Occipital lobe (tissue), 2 donors: ENCODE results near the gene SGMS2. TPM values are rescaled to one million over a fixed set of nuclear protein-coding genes. Genes with fewer than 3 reads are reported as not detected.

ENCODE experiments used
- DNase-seq: peaks from one replicate; lab custom pipeline; 2025; lab: John Stamatoyannopoulos, UW
- total RNA-seq: library from RNA; depleted of rRNA; stranded (reverse); fragments of >200 nt; gene quantifications from one replicate; pipeline ENCODE4 v1.2.3, GENCODE V29; 2014

SGMS2 gene
- 0.94 TPM for total RNA-seq

DNA sequence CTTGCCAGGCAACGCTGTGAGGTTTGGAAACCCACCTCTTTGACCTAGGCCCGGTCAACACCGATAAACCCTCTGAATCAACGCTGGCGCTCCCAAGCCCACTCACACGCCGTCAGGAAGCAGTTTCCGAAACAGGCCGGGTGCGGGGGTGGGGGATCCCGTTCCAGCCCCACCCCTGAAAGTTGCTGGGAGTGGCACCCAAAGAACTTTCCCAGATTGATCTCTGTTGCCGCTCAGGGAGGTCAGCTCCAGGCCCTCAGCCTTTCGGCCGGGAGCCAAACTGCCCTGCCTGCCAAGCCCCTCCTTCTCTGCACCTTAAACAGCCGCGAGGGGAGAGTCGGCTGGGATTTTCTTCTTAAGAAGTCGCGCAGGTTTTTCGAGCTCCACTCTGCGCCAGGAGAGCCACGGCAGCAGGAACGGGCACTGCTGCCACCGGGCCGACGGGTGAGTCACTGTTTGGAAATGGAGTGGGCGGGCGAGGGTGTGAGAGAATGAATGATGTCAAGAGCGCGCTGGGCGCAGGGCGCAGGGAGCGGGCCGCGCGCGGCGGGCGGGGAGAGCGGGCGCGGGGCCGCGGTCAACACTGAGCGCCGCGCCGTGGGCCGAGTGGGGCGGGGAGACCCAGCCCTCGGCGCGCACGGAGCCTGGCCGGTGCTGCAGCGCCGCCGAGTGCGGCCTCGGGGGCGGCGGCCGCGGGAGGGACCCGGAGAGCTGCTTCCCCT is at the start of gene SGMS2:
Gene SGMS2 (plus strand): TSS at position 583 of the 722 bp plus-strand sequence. CDS start 70,622 bp downstream, outside the sequence.
- DNase-seq, result peak; percentile 80

DNA sequence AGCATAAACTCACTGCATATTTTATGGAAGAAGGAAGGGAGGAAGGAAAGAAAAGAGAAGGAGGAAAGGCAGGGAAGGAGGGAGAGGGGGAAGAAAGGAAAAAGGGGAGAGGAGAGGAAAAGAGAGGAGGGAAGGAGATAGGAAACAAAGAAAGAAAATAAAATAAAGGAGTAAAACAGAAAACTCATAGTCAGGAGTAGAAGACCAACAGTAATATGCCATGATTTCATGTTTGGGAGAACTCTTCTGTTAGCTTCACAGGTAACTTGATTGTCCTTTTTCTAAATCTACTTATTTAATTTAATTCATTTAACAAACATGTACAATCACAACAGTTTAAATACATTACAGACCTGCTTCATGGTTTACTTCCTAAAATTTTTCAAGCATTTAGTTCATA is 46.8 kb upstream of the SGMS2 start:
- no peak for DNase-seq

DNA sequence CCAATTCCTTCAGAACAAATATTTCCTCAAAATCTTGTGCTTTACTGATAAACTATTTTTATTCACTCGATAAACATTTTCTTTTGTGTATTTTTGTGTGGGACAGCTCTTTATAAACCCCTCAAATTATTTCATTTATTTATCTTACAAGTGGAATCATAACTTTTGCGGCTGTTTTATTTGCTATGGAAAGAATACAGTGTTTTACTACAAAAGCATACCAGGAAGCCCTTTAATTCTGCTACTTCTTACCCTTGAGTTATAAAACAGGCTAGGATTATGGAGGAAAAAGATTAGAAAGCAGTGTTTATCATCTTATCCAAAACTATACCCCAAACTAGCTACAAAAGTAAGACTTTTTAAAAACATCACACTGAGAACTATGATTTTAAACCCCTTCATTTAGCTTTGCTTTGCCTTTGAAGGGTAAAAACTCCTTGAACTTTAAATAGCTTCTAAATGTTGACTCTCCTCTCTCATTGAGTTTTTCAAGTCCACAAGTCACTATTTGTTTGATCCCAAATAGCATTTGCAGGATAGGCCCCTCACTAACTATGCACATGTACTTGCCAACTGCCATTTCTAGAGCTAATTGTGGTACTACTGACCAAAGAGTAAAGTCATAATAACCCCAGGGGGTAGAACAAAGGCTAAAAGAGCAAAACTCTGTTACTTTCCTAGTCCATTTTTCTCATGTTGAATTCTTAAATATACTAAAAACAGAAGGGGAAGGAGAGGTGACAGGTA is 45.8 kb upstream of the SGMS2 start:
- no peak for DNase-seq

DNA sequence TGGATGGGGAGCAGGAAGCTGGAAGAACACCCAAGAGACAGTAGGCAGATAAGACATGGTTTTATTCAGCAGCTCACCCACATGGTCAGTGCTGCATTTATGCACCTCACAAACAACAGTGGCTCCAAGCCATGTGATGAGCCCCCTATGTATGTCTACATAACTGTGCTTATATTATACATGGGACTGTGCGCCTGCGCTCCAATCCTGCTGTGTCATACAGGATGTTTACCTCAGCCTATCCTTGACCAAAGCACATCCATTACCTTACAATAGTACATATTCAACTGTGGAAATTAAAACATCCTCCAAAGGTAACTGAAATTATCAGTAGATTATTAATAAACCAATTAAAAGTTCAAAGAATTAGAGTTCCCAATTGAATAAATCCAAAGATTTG is 44.1 kb upstream of the SGMS2 start:
- no peak for DNase-seq

DNA sequence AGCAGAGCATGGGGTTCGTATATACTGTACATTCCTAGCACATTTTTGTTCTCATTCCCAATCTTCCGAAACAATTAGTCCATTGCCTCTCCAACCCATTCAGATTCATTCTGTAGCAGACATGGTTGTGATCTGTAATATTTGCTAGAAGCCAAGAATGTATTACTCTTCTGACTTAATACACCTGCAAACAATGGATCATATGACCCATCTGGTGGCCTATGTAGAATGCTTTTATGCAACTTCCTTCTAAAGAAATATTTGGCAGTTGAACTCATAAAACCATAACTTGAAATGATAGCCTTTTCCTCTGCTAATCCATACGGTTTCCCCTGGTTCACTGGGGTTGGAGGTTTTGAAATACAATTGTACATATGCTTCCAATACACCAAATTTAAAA is 32.8 kb upstream of the SGMS2 start:
- no peak for DNase-seq

DNA sequence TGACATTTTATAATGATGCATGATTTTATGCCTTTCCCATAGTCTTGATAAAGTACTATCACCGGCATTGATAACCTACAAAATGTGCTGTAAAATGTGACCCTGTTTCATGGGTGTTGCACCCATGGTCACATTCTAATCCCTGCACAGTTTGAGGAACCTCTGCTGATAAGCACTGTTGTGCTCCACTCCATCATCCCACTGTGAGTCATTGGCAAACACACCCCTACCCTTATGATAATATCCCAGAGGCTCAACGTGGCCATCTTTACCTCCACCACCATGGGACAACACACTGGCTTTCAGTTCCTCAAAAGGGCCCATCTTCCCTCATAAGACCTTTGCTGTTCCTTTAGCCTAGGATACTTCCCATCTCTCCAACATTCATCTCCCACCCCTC is 32.0 kb upstream of the SGMS2 start:
- no peak for DNase-seq

DNA sequence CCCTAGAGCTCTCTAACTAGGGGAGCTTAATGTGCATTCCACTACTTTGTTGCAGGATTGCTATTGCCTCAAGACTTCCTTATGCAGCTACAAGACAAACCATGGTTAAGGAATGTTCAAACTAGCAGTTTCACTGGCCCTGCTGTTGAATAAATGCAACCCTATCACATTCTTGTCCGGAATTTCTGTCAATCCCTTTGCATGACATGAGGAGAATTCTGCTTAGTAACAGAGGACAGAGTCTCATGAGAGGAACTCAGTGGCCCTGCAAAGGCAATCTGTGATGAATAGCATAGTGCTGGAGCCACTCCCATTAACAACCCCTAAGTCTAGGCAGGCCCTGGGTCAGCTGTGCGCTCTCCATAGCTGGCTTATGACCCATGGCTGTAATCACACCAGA is 30.7 kb upstream of the SGMS2 start:
- no peak for DNase-seq

DNA sequence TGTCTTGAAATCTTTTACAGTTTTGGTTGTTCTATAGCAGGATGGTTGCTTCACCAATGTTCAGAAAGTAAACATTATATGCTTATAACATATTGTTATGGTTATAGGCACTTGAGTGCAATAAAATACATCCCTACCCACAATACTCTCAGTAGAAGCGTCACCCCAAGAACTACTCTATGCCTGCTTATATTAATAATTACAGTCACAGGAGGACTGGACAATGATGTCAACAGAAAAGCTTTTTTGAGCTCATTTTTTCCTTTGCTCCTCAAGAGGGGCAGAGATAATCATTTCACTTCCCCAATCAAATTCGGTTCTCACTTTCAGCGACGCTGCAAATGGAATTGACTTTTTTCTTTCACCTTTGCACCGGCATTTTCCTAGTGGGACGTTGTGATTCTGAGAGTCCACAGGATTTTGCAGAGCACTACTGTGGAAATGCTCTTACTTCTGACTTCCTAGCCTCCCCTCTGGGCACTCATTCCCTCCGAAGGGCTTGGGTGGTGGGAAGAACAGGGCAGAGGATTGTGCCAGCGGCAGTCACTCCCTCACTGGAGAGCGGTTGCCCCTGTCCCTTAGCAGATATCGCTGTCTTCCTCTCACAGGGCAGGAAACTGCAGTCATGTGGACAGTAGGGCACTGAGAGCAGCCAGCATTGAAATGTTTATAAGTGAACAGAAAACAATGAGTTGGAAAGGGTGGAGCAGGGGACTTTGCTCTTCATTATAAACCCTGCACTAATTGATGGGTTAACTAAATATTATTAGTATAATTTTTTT is 24.9 kb upstream of the SGMS2 start:
- no peak for DNase-seq

DNA sequence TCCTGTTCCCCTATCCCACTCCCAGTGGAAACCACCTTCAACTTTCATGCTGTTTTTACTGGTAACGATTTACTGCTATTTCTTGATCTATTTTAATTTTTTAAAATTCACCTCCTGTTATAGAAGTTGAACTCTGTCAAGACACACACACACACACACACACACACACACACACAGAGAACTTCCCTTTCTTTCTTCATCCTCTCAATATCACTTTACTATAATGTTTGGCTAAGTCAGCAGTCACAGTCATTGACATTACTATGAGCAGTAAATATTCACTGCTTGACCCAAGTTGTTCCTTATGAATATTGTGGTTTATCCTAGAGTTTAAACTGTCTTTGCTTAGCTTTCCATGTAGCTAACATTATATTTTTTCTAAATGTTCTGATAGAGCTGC is 24.0 kb upstream of the SGMS2 start:
- no peak for DNase-seq

DNA sequence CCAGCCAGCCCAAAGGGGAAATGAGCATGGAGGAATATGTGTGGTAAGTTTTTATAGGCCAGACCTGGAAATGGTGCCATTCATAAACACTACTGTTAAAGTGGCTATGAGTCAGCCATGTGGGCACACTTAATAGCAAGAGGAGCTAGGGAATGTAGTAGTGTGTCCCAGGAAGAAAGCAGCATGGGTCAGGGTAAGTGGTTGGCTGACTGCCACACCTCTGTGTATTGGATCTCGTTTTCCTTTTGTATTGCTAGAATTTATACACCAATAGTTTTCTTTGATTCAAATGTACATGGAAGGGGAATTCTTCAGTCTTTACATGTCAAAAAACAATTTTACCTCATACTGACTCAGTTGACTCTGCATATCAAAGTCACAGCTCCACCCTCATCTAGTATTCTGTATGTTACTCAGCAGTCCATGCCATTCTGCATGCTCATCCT is 22.9 kb upstream of the SGMS2 start:
- DNase-seq, result no peak

DNA sequence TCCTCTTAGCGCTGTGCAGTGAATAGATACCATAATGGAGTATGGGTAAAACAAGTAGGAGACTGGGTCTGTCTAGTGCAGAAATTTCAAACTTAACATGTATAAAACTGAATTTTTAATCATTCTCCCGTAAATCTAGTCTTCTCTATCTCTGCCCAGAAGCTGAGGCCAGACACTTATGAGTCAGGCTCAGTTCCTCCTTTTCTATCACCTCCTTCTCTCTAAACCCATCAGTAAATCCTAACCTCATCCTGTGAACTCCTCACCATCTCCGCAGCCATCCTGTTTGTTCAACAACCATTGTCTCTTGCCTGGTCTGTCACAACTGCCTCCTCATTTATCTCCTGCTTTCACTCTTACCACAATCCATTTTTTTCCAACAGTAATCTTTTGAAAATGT is 19.8 kb upstream of the SGMS2 start:
- no peak for DNase-seq

DNA sequence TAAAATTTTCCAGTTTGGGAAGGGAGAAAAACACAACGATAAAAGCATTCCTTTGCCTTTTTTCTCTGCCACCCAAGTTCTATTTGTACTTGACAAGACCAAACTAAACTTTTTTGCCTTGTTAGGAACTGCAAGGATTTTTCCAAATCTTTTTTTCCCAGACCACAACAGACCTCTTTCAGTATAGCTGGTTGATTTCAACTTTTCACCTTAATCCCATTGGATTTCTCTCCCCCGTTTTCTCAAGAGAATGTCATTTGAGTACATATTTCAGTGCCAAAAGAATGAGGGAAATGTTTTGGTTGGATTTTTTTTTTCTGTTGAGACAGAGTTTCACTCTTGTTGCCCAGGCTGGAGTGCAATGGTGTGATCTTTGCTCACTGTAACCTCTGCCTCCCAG is 18.5 kb upstream of the SGMS2 start:
- DNase-seq, result no peak

DNA sequence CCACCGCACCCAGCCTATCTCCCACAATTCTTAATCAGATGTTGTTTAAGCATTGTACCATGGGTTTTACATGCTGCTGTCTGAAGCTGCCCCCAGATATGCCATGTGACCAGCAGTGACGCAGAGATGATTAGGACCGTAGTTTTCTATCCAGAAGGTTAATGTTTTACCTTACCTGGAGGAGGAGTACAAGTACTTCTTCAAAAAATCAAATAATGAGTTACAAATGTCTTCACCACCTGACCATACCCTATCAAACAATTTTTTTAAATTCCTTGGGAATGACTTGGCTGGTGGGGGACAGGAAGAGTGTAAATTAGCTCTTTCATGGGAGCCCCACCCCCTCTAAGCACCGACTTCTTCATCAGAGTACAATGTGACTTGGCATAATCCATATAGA is 16.2 kb upstream of the SGMS2 start:
- no peak for DNase-seq

DNA sequence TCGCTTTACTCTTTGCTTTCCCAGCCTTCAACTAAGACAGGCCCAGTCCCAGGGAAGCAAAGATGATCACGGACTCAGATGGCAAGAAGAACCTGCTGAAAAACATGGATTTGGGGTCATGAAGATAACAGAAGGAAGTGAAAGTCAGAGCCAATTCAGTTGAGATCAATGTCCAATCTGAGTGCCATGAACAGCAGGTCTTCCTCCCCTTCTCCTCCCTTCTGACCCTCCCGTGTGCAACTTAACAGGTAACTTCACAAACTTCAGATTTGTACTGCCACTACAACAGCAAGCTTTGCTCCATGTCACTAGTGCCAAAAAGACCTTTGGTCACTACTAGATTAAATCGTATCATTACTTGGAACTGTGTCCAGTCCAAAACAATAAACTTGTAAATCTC is 15.5 kb upstream of the SGMS2 start:
- no peak for DNase-seq

DNA sequence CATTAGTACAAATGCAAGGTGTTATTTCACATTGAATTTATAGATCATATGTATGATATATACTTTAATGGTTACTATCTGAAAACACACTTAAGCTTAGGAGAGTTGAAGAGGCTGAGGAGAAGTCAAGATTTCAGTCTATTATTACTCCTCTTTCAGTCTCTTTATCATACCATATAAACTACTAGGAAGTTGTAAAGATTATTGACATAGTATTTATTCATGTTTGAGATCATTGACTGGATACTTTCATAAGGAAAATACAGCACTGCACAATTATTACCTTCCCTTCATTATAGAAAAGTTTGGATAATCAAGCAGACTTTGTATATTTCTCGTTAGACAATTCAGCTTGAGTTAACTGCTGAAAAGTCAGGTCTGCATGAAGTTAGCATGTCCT is 10.0 kb upstream of the SGMS2 start:
- no peak for DNase-seq

DNA sequence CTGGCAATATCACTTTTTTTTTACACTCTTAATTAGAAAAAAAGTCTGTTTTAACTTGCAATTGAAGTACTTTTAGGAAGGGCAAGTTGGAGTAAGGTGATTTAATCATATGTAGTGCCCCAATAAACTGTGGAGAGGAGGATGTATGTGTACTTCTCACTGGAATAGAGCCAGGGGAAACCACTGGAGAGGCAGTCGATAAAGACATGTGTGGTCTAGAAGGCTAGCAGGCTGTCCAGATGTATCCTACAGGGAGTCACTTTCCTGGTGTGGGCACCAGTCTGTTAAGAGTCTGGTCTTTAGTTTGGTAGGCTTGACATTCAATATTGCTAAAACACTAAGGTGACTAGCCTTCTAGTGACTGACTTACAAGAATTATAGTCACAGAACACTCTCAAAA is 9.6 kb upstream of the SGMS2 start:
- DNase-seq, result no peak

DNA sequence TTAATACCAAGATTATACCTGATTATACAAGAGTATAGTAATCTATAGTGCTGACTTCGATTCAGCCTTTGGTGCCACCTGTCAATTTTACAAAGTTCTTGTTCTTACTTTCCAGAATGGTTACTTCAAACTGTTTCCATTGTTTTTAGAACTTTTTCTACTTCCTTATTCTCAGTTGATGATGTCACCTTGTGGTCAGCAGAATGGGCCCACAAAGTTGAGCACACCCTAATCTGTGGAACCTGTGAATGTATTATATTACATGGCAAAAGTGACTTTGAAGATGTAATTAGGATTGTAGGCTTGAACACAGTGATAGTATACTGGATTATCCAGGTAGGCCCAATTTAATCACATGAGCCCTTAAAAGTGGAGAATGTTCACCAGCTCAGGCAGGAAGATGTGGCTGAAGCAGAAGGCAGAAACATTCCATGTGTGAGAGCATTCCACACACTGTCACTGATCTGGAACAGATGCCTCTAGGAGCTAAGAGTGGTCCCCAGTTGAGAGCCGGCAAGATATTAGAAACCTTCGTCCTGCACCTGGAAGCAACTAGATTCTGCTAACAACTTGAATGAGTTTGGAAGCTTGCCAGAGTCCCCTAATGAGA is 6.3 kb upstream of the SGMS2 start:
- no peak for DNase-seq

DNA sequence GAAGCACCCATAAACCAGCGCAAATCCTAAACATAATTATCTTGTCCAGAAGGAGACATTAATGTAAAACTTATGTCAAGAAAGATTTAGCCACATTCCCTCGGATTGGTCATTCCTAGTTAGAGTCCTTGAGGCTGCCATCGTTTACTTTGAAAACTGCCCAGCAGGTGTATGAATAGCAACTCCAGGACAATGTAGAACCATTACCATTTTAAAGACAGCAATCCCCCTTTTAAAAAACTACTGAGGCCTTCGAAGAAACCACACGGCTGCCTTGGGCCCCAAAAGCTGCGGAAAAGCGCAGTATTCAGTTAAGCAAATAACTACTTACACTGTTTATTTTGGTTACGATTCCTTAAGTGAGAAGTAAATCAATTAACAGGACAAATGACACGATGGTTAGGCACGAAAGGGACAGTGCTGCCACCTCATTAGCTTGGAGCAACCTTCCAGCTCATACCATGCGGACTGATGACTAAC is 822 bp upstream of the SGMS2 start:
- DNase-seq, result no peak

DNA sequence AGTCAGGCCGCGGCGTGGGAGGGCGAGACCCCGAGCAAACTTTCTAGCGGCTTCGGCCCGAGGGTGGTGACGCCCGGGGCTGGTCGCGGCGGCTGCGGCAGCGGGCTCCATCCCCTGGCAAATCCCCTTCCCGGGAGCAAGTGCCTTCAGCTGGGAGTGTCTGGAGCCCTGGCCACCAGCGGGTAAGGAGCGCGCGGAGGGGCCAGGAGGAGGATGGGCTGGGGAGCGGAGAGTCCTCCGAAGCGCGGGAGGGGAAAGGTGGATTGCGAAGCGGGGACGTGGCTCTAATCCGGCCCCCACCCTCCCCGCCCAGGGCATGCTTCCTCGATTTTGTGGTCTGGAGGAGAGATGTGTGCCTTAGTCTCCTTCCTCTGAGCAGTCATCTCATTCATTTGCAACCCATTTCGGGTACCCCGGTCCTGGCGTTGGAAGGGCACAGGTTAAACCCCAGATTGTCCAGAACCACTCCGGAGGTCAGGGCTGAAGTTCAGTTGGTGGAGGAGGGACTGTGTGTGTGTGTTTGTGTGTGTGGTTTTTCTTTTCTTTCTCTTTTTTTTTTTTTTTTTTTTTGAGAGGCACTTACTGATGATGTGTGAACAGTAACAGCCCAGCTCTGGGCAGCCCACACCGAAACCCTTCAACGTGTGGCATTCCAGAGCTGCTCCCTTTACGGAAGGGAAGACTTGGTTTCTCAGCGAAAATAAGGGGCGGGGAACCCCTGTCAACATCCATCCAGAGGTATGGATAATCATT is 516 bp downstream of the SGMS2 start:
- peak; percentile 44 for DNase-seq

DNA sequence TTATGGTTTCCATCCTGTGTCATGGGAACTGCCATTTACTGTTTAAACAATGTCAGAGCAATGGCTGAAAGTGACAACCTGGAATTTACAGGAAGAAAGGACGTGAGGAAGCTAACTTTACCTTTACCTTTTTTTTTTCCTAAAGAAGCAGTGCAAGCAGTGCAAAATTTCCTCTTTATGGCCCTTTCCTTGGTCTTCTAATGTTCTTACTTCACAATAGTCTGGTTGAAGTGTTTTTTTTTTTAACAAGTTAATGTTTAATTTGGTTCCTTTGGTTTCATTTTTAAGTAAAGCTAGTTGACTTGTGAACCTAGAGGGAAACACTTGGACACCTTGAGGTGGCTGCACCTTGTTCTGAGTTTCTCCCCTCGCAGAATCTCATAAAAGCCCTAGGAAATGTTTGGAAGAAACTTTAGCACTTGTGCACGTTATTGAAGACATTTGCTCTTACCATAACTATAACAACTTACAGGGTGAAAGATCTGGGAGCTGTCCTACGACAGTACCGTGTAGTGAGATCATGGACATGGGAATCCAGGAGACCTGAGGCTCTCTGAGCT is 1.8 kb downstream of the SGMS2 start:
- no peak for DNase-seq
